Measurements from ENCODE around the gene B9D1.

B9D1 gene

DNA sequence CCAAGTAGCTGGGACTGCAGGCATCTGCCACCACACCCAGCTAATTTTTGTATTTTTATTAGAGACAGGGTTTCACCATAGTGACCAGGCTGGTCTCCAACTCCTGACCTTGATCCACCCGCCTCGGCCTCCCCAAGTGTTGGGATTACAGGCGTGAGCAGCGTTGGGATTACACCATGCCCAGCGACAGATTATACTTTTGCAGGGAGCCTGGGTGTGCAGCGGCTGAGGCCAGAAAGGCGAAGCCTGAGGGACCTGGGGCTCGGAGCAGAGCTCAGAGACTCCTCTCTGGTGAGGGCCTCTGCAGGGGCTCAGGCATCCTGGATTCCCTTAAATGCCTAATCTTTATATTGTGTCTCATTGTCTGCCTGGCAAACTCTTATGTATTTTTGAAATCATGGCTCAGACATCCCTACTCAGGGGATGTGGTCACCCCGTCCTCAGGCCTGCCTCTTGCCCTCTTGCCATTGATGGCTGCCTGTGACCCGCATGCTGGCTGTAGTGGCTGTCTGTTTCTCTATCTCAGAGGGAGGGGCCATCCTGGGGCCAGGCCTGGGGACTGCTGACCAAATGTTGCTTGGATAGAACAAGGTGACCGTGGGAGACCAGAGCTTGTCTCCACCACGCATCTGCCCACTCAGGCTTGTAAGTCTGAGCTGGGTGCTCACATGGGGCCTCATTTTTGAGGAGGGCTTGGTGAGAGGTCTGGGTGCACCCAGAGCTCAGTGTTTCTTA is 42.6 kb downstream of the B9D1 start:
- no peak for DNase-seq (ENCODE audit: low read depth in 2 of 2)

DNA sequence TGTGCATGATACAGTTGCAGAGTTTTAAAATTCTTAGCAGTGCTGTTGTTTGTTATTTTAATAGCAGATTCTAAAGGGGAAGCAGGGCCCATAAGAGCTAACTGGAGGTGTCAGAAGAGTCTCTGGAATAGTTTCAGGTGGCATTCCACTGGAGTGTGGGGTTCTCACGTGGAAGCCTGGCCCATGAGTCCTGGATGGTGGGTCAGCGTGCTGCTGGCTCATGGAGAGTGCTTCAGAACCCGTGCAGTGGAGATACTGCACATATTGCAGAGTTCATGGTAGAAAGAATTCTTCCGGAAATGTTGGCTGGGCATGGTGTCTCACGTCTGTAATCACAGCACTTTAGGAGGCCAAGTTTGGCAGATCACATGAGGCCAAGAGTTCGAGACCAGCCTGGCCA is 43.9 kb downstream of the B9D1 start:
- DNase-seq (ENCODE audit: low read depth in 2 of 2) = no peak

DNA sequence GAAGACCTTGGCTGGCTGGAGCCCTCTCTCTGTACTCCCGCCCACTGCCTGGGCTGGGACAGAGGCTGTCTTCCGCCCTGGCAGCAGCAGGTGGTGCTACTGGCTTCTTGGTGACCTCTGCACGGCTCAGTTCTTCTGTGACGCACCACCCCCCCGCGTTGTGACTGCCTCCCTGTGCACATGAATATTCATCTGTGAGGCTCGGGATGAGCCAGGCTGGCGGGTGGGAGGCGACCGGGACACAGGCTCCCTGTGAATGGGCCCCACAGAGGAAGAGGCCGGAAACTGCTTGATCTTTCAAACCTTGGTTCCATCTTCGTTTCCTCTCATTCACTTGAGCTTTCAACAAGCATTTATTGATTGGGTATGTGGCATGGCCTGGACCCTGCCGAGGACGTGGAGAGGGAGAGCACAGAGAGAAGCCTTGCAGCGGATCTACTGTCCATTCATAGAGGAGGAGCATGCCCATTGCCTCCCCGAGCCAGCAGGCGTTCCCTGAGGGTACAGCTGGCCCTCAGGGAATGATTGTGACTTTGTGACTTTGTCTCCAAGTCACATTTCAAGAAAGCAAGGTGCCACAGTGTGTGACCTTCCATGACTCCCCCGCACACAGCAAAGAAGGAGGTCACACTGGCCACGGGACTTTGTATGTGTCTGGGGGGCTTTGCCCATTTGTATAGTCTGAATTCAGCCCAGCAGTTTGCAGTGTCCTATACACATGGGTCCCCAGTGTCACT is 45.0 kb downstream of the B9D1 start:
- no peak for DNase-seq (ENCODE audit: low read depth in 2 of 2)

DNA sequence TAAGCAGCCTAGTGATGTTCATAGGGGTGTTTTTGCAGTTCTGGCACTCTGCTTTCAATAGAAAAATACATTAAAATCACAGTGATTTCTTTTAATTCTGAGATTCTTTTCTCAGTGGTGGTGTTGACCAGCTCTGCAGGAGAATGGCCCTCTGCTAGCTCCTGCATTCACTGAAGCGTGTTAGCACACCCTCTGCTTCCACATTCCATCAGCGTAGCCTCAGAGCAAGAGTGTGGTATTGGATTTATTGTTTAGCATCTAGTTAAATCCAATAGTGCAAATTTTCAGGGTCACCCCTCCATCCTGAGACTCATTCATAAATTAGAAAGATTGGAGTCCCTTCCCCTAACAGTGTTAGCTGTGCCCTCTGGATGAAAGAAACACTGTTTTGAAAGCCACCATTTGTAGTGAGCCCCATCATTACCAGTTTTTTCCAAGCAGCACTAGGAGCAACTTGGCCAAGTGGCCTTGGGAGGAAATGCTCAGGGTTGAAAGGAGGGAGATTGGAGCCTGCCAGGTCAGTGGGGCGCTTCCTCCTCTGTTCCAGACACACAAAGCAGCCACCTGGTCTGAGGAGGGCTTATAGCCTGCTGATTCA is 45.7 kb downstream of the B9D1 start:
- no peak for DNase-seq (ENCODE audit: low read depth in 2 of 2)

DNA sequence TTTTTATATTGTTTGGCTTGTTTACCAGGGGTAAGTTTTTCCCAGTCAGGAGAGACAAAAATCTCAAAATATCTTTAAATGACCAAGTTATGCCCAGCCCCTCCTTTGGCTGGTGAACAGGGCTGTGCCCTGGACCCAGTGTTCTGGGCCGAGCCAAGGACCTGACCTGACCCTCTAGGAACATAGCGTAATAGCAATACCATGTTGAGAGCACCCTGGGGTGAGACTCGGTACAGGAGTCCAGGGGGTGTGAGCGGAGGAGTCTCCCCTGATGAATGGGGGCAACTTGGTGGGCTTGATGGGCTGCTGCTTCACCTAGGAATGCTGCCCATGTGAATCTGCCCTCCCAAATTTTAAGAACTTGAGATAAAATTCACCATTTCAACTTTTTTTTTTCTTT is 47.4 kb downstream of the B9D1 start:
- no peak for DNase-seq (ENCODE audit: low read depth in 2 of 2)

DNA sequence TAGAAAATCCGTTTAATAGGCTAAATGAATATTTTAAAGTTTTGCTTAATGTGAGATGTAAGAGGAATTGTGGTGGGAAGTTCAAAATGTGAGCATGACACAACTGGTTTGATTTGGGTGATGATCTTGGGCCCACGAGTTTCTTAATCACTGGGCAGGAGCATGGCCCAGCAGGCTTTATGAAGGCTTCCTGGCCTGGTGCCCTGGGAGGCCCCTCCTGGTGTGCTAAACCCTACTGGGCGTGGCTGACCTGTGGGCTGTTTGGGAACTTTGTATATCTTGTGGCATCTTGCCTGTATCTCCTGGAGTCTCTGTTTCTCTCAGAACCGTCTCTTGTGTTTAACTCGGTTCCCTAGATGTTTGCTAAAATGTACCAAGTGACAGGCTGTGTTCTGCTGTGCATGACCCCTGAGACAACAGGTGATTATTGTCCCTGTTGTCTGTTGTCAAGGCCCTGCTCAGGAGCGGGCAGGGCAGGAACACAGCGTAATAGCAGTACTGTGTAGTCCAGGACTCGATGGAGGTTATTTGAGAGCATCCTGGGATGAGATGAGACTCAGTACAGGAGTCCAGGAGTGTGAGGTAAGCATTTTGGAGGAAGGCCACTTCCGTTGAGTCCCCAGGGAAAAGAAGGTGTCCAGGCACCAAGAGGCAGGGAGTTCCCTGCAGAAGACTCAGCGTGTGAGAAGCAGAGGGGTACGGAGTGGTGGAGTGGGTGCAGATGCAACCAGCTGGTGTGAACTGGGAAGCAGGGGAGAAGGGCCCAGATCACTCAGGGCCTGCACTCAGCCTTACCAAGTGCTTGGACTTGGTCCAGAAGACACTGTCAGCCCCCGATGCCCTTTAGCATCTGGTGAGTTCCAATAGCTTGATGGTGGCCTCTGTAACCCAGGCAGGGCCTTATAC is 48.5 kb downstream of the B9D1 start:
- no peak for DNase-seq (ENCODE audit: low read depth in 2 of 2)

DNA sequence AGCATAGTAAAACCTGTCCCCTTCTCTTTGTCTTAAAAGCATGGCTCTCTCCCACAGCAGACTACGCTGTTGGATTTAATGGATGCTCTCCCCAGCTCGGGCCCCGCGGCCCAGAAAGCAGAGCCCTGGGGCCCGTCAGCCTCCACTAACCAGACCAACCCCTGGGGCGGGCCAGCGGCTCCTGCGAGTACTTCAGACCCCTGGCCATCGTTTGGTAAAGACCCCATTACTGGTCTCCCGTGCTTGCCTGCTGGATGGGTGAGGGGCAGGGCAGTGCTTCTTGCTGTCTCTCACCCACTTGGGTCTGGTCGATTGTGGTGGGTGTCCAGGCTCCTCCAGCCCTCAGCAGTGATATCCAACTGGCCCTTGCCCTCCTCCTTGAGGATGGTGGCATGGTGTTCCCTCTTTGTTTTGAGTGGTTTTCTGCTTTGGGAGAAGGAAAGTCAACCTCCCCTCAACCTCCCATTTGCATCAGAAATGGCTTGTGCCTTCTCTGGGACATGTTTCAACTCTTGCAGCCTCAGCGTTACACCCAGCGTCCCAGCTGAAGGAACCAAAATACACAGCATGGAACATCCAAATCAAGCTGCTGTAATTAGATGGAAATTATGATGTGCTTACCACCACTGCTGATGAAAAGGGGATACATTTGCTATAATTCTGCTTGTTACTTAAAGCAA is 49.3 kb downstream of the B9D1 start:
- no peak for DNase-seq (ENCODE audit: low read depth in 2 of 2)

DNA sequence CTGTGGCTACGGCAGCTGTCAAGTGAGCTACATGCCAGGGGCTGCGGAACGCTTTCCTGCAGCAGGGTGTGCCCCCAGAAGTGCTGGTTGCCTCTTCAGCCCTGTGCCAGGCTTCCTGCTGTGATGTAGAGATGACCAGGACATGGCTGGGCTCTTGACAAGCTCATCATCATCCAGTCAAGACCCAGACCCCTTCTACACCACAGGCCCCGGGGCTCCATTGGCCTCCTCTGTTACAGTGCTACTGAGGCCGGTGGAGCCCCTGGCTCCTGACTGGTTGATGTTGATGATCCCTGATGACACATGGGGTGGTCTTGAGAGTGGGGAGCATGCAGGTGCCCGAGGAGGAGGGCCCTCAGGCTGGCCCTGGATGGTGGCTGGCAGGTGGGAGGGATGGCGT is 50.1 kb downstream of the B9D1 start:
- DNase-seq (ENCODE audit: low read depth in 2 of 2) = no peak

DNA sequence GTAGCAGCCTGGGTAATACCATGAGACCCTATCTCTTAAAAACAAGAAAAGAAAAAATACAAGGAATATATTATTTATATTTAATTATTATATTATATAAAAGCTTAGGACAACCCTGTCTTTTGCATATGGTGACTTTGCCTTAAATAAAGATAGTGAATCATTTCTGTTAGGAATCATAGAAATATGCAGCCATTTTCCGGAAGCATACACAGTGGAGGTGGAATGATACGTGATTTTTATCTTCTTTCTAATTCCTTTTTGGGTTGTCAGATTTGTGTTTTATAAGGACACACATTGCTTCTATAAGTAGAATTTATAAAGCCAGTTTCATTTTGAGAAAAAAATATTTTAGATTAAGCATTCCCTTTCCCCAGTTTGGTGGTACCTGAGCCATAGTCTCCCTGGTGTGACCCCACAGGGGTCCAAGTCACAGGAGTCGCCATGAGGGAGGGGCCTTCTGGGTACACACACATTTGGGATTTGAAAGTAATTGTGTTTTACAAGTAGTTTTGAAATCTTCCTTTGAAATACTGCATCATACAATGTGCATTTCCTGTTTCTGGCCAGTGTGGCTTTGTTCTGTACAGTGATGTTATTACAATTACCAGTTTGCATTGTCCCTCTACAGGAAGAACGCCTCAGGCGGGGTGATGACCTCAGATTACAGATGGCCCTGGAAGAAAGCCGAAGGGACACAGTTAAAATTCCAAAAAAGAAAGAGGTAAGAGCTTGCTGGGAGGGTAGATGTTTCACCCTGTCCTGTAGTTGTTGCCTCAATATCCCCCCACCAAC is 50.9 kb downstream of the B9D1 start:
- no peak for DNase-seq (ENCODE audit: low read depth in 2 of 2)

DNA sequence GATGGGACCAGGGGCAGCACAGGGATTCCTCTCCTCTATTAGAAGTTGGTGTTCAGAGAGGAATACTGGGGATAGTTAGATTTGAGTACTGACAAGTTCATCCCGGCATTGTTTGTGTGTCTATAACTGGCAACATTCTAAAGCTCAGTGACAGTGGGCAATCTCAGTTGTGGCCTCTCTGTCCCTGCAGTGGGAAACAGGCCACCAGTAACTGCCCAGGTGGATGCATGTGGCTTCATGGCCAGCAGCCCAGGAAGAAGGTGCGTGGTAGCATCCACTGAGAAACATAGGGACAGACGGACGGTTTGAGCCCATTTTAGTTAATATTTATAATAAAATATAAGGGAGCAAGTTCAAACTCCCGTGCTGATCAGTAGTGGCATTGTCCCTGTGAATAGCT is 51.5 kb downstream of the B9D1 start:
- DNase-seq (ENCODE audit: low read depth in 2 of 2) = no peak

DNA sequence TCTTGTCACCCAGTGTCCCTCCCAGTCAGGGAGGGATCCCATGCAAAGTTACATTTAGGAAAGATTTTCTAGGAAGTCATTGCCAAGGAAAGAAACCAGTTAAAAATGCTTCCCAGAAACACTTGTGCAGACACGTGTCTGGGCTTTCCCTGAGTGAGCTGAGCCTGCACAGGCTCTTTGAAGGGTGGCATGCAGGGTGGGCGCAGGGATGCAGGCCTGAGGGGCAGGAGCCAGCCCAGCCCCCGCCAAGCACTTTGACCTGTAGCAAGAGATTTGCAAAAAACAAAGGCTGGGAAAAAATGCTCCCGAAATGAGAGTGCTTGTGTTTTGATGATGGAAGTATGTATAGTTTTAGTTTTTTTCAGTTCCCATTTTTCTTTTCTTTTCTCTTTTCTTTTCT is 52.4 kb downstream of the B9D1 start:
- no peak for DNase-seq (ENCODE audit: low read depth in 2 of 2)

DNA sequence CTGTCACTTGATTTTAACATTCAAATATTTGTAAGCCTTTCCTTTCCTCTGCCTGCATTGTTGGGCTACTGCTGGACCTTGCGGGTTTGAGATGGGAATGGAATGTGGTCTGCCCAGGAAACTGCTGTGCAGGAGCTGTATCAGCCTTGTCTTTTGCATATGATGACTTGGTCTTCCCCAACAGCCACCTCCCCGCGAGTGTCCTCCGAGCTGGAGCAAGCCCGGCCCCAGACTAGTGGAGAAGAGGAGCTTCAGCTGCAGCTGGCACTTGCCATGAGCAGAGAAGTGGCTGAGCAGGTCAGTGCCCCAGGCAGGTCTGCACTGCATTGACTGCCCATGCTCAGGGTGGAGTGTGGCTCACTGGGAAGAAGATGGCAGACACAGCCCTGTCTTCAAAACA is 52.8 kb downstream of the B9D1 start:
- DNase-seq (ENCODE audit: low read depth in 2 of 2) = no peak

DNA sequence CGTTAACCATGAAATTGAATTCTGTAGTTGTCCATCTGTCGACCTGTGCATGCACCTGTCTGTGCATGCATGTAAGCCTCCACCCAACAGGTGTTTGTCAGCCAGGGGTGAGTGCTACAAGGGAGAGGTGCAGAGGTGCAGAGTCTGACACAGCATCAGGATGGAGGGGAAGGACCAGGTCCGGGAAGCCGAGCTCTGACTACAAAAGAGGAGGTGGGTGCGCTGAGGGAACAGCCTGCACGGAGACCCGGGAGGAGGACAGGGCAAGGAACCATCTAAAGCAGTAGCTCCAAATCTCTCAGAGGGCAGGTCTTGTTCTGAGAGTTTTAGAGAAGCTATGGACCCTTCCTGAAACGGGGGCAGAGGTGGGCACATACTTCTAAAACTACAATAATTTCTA is 54.1 kb downstream of the B9D1 start:
- DNase-seq (ENCODE audit: low read depth in 2 of 2) = no peak

DNA sequence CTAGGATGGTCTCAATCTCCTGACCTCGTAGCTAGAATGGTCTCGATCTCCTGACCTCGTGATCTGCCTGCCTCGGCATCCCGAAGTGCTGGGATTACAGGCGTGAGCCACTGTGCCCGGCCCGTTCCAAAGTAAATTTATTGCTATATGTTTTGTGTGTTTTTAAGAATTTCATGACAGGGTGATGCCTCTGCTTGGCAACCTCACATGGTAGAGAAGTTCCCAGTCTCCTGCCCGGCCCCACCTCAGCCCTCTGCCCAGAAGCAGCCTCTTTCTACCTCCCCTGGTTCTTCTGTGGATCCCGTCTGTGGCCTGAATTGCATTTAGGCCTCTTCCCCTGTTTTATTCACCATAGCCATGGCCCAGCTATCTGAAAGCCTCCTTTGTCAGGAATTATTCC is 55.0 kb downstream of the B9D1 start:
- DNase-seq (ENCODE audit: low read depth in 2 of 2) = no peak

DNA sequence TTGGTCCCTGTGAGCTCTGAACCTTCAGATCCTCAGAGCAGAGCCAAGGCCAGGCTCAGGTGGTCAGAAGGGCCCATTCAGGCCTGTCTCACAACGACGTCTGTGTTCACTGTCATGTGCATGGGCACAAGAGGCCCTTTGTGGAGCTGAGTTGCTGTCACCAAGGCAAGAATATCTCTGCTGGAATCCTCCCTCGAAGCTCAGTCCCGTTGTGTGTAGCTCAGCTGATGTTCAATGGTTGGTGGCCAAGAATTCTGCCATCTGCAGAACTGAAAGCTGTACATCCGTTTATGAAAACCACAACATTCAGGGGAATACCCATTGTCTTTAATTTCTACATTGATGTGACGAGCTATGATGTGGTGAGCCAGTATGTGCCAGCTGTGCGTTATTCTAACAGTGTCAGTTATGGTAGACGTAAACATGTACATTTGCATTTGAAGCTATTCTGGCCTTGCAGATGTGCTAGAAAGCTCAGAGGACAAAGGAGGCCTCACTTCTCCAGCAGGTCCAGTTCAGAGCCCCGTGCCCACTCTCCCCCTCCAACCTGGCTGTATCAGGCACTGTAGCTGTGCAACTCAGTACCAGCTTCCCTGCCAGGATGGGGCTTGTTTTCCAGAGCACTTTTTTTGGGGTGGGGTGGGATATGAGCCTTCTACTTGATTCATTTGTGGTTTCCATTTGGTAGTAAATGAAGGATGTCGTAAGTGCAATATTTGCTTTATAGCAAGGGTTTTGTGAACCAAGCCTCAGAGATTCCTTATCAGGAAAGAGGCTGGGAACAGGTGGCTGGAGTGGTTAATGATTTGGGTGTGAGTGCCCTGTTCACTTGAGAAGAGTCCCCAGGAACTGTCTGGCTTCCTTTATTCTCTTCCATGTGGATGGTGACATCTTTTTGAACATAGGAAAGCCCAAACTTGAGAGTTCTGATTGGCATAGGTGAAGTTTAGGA is 56.1 kb downstream of the B9D1 start:
- no peak for DNase-seq (ENCODE audit: low read depth in 2 of 2)

DNA sequence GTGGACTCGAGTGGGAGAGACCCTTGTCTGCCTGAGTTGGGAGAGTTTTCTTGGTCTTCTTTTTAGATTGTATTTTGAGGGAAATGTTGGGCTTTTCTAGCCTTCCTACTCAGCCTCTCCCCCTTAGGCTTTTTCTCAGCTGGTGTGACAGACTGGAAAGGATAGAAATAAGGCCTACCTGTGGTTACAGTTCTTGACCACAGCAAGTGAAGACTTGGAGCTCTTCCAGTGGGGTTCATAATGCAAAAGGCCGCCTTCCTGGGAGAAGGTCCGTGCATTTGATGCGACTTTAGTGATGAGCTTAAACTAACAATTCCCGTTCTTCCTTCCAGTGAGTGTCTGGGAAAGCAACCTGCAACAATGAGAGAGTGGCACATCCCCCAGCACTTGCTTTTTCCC is 56.8 kb downstream of the B9D1 start:
- no peak for DNase-seq (ENCODE audit: low read depth in 2 of 2)

DNA sequence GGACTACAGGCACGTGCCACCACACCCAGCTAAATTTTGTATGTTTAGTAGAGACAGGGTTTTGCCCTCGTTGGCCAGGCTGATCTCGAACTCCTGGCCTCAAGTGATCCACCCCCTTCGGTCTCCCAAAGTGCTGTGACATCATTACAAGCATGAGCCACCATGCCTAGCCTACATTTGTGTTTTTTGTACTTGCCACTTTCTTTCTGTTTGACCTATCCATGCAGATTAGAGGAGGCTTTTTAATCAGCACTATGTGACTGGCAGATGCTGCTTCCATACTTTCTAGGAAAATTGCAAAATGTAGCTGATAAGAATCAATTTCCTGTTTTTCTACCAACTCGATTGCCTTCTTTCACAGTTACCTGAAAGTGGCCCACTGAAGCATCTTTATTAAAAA is 57.3 kb downstream of the B9D1 start:
- no peak for DNase-seq (ENCODE audit: low read depth in 2 of 2)

DNA sequence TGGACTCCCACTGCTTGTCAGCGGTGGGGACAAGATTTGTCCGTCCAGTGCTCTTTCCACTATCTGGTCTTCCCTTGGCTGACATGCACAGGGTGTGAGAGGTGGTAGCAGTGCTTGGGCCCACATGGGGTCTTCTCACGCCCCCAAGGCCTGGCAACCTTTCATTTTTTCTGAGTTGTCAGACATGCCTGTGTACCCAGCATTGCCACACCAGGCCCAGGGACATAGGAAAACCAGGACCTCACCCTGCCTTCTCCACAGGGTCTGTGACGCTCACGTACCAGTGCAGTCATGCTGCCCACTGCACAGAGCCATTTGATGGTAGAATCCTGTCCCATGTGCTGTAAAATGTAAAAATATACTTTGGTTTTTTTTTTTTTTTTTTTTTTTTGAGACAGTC is 57.8 kb downstream of the B9D1 start:
- DNase-seq (ENCODE audit: low read depth in 2 of 2) = no peak

DNA sequence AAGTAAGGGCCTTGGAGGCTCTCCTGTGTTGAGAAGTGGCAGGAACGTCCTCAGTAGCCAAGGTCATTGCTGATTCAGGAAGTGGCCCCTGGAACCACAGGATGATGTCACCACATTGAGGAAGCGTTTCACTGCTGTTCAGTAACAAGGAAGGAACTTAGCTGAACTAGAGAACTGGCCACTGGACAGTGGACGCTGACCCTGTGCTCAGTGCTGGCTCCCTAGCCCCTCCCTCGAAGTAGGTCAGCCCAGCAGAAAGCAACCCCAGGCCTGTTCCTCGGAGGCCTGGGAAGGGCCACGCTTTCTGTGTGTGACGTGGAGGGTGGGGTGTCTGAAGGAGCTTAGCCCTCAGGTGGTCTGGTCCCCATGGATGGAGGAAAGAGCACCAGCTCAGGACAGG is 58.3 kb downstream of the B9D1 start:
- no peak for DNase-seq (ENCODE audit: low read depth in 2 of 2)

DNA sequence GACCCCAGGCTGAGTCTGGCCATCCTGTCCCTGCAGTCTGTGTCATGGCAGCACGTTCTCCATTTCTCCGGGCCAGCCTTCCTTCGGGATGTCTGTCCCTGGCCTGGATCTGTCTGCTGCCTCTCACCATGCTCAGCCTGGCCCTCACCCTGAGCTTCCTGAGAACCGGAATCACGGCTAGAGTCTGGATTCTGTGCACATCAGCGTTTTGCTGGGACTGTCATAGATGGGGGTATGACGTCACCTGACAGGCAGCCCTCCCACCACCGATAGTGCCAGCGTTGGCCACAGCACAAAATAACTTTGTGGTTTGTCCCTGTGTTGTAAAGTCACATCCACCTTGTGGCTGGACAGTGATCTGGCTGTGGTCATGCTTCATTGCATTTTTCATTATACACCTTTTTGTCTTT is 59.2 kb downstream of the B9D1 start:
- DNase-seq (ENCODE audit: low read depth in 2 of 2) = no peak

Measured in stimulated activated CD4-positive, alpha-beta T cell treated with anti-CD3 and anti-CD28 coated beads, Interleukin-1b, Interleukin-23, amount 100 ng/mL, for 1 hour (primary cell).